GM12873 (cell line): ENCODE results near the gene DIP2C.

ENCODE experiments used
- TF ChIP-seq, protein P1 (sequence below): IDR thresholded peaks from 2 replicates; pipeline ENCODE4 v1.5.1; 2012; ENCODE audit warnings: low read depth, mild to moderate bottlenecking, moderate library complexity, low read length, control low read depth; ENCODE audit not compliant: insufficient read depth; ENCODE audit errors: missing control alignments

The DIP2C gene

DNA sequence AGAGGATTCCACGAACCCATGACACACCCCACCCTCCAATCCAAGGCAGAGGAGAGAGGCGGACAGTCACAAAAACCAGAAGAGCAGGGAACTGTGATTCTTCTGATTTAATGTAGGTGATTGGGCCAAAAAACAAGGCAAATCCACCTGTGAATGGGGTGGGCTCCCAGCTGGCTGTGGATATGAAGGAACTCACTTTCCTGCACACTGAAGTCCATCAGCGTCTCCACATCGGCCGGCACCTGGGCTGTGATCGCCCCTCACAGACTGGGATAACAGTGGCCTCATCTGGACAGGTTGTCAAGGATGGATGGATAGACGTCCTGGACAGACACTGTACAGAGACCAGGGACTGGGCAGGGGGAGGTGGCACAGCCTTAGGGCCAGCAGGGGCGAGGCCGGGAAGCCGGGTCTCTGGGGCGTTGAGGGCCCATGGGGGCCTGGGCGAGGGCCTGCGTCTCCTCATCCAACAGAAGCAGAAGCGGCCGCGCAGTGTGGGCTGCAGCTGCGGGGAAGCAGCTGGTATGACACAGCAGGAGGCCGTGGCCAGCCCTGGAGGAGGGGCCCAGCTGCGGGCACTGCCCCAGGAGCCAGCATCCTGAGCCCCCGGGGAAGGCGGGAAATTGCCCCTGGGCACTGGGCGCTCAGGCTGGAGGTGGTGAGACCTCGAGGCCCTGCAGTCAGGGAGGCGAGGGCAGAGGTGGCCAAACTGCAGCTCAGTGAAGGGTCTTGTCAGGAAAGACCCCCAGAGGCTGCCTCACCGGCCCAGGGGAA, 54.2 kb downstream of the DIP2C start:
- TF ChIP-seq, protein P1, sequence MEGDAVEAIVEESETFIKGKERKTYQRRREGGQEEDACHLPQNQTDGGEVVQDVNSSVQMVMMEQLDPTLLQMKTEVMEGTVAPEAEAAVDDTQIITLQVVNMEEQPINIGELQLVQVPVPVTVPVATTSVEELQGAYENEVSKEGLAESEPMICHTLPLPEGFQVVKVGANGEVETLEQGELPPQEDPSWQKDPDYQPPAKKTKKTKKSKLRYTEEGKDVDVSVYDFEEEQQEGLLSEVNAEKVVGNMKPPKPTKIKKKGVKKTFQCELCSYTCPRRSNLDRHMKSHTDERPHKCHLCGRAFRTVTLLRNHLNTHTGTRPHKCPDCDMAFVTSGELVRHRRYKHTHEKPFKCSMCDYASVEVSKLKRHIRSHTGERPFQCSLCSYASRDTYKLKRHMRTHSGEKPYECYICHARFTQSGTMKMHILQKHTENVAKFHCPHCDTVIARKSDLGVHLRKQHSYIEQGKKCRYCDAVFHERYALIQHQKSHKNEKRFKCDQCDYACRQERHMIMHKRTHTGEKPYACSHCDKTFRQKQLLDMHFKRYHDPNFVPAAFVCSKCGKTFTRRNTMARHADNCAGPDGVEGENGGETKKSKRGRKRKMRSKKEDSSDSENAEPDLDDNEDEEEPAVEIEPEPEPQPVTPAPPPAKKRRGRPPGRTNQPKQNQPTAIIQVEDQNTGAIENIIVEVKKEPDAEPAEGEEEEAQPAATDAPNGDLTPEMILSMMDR: no peak

DNA sequence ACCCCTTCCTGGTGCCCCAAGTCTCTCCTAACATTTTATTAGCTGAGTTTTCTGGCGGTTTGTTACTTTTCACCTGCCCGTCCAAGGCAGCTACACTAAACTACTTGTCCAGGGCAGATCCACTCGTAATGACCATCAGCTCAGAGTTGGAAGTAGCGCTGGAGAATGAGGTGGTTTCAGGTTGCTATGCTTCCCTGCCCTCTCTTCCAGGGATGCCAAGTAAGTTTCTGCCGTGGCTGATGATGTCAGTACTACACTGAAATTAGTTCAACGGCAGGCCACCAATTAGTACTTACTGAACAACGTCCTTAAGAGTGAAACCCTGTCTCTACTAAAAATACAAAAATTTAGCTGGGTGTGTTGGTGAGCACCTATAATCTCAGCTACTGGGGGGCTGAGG, 55.2 kb downstream of the DIP2C start:
- TF ChIP-seq, protein P1: no peak

DNA sequence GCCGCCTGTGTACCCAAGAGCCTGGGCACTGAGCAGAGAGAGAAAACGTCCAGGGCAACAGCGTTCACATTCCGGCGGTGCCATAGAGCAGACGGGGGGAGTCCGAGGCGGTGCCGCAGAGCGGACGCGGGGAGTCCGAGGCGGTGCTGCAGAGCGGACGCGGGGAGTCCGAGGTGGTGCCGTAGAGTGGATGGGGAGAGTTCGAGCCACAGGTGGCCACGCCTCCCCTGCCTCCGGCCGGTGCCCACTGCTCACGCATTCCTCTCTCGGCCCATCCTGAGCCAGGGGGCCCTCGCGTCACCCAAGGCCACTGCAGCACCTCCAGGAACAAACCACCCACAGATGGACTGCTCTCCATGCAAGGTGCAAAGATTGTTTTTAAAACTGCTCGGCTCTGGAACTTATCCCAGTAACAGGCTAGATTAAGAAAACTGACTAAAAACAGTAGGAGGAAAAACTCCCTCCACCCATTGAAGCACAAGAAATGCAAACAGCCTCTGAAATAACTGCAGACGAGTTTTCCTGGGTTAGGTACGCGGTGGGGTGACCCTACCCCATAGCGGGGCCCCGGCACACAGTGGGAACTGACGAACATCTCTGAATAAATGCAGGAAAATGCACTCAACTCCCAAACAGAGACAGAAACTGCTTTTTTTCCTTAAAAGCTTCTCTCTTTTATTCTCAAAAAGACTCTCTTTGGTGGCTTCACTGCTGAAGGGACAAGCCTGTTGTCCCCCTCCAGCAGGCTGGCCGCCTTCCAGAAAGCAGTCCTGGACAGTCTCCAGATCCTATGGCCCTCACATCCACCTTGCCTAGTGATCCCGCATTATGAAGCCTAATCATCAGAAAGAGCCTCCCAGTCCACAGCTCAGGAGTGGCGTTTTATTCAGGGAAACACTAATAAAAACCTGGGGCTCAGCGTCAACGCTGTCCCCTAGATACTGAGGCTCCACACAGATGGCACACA, 55.9 kb downstream of the DIP2C start:
- TF ChIP-seq, protein P1: no peak

DNA sequence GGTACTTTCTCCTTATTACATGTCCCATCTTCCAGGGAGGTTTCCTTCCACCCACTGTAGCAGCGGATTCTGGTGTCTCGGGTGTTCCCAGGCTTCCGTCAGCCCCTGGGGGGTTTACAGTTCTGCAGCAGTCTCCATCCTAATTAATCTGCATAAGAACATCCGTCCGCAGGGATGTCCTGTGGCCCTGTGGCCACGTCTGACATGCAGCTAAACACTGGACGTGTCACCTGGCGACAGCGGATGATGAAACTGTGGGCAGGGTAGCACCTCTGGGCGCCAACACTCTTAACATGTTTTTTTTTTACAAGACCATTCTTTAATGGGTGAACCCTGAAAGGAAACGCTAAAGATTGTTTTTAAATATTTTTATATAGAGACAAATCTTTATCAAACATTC, 58.2 kb downstream of the DIP2C start:
- TF ChIP-seq, protein P1: no peak

DNA sequence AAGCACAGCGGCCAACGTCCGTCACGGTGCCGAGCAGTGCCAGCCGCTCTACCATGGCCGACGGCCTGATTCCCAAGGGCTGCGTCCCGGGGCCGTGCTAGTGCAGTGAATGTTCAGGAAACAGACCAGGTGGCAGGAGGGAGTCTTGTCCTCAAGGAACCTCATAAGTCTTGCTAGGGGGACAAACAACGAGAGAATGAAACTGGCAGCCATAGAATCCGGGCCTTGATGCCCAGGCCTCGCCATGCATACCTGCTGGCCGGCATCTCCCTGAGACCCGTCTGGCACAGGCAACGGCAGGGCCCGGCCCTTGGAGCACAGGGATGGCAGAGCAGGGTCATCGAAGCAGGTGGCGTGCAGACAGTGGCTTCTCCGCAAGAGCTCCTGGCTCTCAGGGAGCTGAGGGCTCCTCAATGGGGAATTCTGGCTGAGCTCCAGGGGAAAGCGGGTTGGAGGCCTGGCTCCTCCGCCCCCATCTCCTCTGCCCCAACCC, 58.8 kb downstream of the DIP2C start:
- TF ChIP-seq, protein P1: no peak

DNA sequence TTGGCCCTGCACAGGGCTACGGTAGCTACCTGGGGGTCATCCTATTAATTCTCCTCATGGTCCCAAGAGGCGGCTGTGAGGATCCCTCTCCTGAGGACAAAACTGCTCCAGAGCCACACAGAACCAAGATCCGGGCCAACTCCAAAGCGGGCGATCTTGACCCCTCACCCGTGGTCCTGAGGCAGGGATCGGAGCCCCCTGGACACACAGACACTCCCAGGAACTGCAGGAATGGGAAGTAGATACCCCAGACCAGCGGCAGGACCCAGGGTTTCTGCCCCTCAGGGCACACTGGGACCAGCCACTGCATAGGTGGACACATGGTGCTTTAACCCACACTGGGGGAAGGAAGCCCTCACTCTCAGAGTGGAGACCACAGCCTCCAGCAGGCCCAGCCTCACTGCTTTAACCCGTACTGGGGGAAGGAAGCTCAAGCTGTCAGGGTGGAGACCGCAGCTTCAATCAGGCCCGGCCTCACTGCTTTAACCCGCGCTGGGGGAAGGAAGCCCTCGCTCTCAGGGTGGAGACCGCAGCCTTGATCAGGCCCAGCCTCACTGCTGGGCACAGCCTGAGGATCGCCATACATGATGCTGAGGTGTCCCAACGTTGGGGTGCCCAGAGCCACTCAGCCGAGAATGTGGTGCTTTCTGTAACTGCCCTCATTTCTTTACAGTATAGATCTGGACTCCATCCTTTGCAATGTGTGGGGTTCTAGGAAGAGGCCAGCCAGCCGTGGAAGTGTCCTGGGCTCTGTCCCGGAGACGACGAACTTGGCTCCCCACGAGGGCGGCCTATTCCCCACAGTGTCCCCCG, 60.1 kb downstream of the DIP2C start:
- TF ChIP-seq, protein P1: no peak
